Trophoblast cell (in vitro differentiated cells and primary cell): ENCODE data around the gene SAT1.

Experiments used
- DNase-seq, 2 donors: peaks; one replicate each; pipeline ENCODE4 v3.0.0-alpha.2; 2016
- H2AFZ ChIP-seq: 2 replicates; pipeline ENCODE4 v1.6.1; 2013; ENCODE audit warnings: low read length, moderate library complexity, mild to moderate bottlenecking; ENCODE audit not compliant: insufficient read depth, poor library complexity
- H2AK5ac ChIP-seq: 2 replicates; pipeline ENCODE4 v1.6.1; 2013; ENCODE audit warnings: mild to moderate bottlenecking, low read length
- H2BK120ac ChIP-seq: 2 replicates; pipeline ENCODE4 v1.6.1; 2013; ENCODE audit warnings: low read length, mild to moderate bottlenecking, moderate library complexity; ENCODE audit not compliant: insufficient read depth, poor library complexity
- H2BK12ac ChIP-seq: 2 replicates; pipeline ENCODE4 v1.6.1; 2013; ENCODE audit warnings: mild to moderate bottlenecking, low read length, moderate library complexity
- H2BK5ac ChIP-seq: 2 replicates; pipeline ENCODE4 v1.6.1; 2013; ENCODE audit warnings: low read length, low read depth, moderate library complexity, mild to moderate bottlenecking; ENCODE audit not compliant: poor library complexity
- H3K14ac ChIP-seq: 2 replicates; pipeline ENCODE4 v1.6.1; 2013; ENCODE audit warnings: mild to moderate bottlenecking, low read length
- H3K18ac ChIP-seq: 2 replicates; pipeline ENCODE4 v1.6.1; 2013; ENCODE audit warnings: mild to moderate bottlenecking, low read length
- H3K23ac ChIP-seq: 2 replicates; pipeline ENCODE4 v1.6.1; 2013; ENCODE audit warnings: low read length
- H3K27ac ChIP-seq: 2 replicates; pipeline ENCODE4 v1.5.1; 2013; ENCODE audit warnings: low read depth, mild to moderate bottlenecking, inconsistent platforms, low read length, moderate library complexity
- H3K27me3 ChIP-seq: 2 replicates; pipeline ENCODE4 v1.6.1; 2013; ENCODE audit warnings: inconsistent platforms, mild to moderate bottlenecking, low read length, moderate library complexity; ENCODE audit not compliant: insufficient read depth
- H3K36me3 ChIP-seq, 2 experiments: 1 replicate in 1 of 2; 2 replicates in 1 of 2; pipeline ENCODE4 v1.6.1; 2013; ENCODE audit warnings: low read length in 2 of 2, mild to moderate bottlenecking in 2 of 2, moderate library complexity in 1 of 2; ENCODE audit not compliant: insufficient read depth in 2 of 2, control insufficient read depth in 1 of 2
- H3K4ac ChIP-seq: 2 replicates; pipeline ENCODE4 v1.6.1; 2013; ENCODE audit warnings: low read depth, mild to moderate bottlenecking, low read length, moderate library complexity
- H3K4me1 ChIP-seq, 2 experiments: 1 replicate in 1 of 2; 2 replicates in 1 of 2; pipeline ENCODE4 v1.6.1; 2013; ENCODE audit warnings: low read length in 2 of 2, mild to moderate bottlenecking in 2 of 2, moderate library complexity in 1 of 2; ENCODE audit not compliant: insufficient read depth in 2 of 2, control insufficient read depth in 1 of 2
- H3K4me2 ChIP-seq: 2 replicates; pipeline ENCODE4 v1.6.1; 2013; ENCODE audit warnings: inconsistent platforms, mild to moderate bottlenecking, low read length, moderate library complexity
- H3K4me3 ChIP-seq: 2 replicates; pipeline ENCODE4 v1.5.1; 2013; ENCODE audit warnings: mild to moderate bottlenecking, low read depth, low read length, inconsistent platforms
- H3K79me1 ChIP-seq: one replicate; pipeline ENCODE4 v1.6.1; 2013; ENCODE audit warnings: low read length
- H3K79me2 ChIP-seq: 2 replicates; pipeline ENCODE4 v1.6.1; 2013; ENCODE audit warnings: low read length, mild to moderate bottlenecking; ENCODE audit not compliant: control insufficient read depth, insufficient read depth, poor library complexity
- H3K9ac ChIP-seq: 2 replicates; pipeline ENCODE4 v1.6.1; 2013; ENCODE audit warnings: mild to moderate bottlenecking, low read length
- H3K9me3 ChIP-seq: 2 replicates; pipeline ENCODE4 v1.6.1; 2013; ENCODE audit warnings: low read depth, mild to moderate bottlenecking, control low read depth, inconsistent platforms, low read length; ENCODE audit not compliant: insufficient read depth
- H4K12ac ChIP-seq: 2 replicates; pipeline ENCODE4 v1.6.1; 2013; ENCODE audit warnings: low read depth, mild to moderate bottlenecking, low read length, moderate library complexity
- H4K8ac ChIP-seq: 2 replicates; pipeline ENCODE4 v1.6.1; 2013; ENCODE audit warnings: low read depth, mild to moderate bottlenecking, low read length, moderate library complexity
- H4K91ac ChIP-seq: one replicate; pipeline ENCODE4 v1.6.1; 2013; ENCODE audit warnings: low read depth, mild to moderate bottlenecking, low read length, moderate library complexity
- WGBS: extraction: QIAGEN DNeasy Blood & Tissue Kit; methylation state at CpG from one replicate; pipeline ENCODE4 v1.1.7; 2013; ENCODE audit warnings: missing lambda C conversion rate; ENCODE audit not compliant: insufficient read length, insufficient coverage; ENCODE audit errors: extremely low coverage; 5-methylcytosine and 5-hydroxymethylcytosine counted together

SAT1 gene

DNA sequence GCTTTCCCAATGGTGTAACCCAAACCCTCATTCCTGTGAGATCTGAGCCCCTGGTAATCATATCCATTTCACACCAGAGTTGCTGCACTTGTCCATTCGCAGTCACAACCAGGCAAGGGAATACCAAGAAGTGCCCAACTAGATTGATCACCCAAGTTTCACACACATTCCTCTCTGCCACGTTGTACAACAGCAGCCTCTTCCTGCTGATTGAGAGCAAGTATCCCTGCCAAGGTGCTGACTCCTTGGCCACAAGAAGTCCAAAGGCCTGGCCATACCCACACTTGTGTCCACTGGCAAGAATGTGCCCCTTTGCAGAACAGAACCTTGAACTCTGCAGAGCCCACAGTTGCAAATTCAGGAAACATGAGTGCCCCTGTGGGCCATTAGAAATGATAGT, 33.4 kb upstream of the SAT1 start:
- Histone ChIP-seq H3K4me1 (no peaks in the 10 kb centered on the region), H3K4me3 (no peak overlapping the region)

DNA sequence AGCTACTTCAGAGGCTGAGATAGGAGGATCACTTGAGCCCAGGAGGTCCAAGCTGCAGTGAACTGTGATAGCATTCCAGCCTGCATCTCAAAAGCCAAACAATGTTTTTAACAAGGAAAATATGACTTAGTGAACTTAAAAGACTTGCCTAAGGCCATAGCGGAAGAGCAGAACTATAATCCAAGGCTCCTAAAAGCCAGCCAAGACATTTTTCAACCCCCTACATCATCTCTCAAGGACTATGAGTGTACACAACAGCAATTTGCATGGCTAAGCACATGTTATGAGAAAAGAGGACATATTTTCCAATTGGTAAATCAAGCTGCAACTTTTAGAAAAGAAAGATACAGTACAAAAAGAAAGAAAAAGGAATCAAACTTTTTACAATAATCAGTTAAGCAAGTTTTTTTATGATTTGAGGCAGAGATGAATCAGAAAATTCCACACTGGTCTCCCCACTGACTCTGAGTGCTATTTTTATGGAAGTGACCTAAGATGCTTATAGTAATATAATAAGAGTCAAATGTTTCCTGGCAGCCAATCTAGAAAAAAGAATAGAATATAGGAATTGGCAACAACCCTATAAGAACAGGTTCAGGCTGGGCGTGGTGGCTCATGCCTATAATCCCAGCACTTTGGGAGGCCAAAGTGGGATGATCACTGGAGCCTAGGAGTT, 30.1 kb upstream of the SAT1 start:
- Histone ChIP-seq H3K4me3 (no peak overlapping the region), H3K79me2 (no peaks in the 10 kb centered on the region), H3K4ac (no peak overlapping the region), H3K9me3 (no peaks in the 10 kb centered on the region), H3K18ac (no peak overlapping the region), H2AFZ (no peak overlapping the region), H2BK12ac (no peak overlapping the region), H3K14ac (no peak overlapping the region), H4K12ac (no peak overlapping the region), H3K9ac (no peak overlapping the region), H2BK5ac (no peak overlapping the region), H3K27me3 (no peaks in the 10 kb centered on the region), H3K36me3 (no peaks in the 10 kb centered on the region), H3K4me2 (no peak overlapping the region), H3K79me1 (no peaks in the 10 kb centered on the region), H3K23ac (no peak overlapping the region), H4K8ac (no peak overlapping the region), H4K91ac (no peak overlapping the region), H3K4me1 (no peaks in the 10 kb centered on the region), H3K27ac (no peak overlapping the region), H2BK120ac (no peak overlapping the region), H2AK5ac (no peak overlapping the region)
- WGBS = no CpG with 5 or more reads among the region's 2 CpGs
- peak in 1 of 2 donors; percentile 38 for DNase-seq

More for the DNA sequence above, 33.4 kb upstream of the SAT1 start:
- Histone ChIP-seq H3K27ac (no peak overlapping the region), H2BK12ac (no peak overlapping the region), H2AFZ (no peak overlapping the region), H2BK120ac (no peak overlapping the region), H3K14ac (no peak overlapping the region), H4K91ac (no peak overlapping the region), H3K4ac (no peak overlapping the region), H3K27me3 (no peaks in the 10 kb centered on the region), H3K18ac (no peak overlapping the region), H3K23ac (no peak overlapping the region), H2AK5ac (no peak overlapping the region), H4K12ac (no peak overlapping the region), H3K79me2 (no peaks in the 10 kb centered on the region), H2BK5ac (no peak overlapping the region), H3K36me3 (no peaks in the 10 kb centered on the region), H3K9me3 (no peaks in the 10 kb centered on the region), H3K4me2 (no peak overlapping the region), H4K8ac (no peak overlapping the region), H3K9ac (no peak overlapping the region), H3K79me1 (no peaks in the 10 kb centered on the region)
- no CpG with 5 or more reads among the region's 2 CpGs for WGBS
- DNase-seq = no peak

DNA sequence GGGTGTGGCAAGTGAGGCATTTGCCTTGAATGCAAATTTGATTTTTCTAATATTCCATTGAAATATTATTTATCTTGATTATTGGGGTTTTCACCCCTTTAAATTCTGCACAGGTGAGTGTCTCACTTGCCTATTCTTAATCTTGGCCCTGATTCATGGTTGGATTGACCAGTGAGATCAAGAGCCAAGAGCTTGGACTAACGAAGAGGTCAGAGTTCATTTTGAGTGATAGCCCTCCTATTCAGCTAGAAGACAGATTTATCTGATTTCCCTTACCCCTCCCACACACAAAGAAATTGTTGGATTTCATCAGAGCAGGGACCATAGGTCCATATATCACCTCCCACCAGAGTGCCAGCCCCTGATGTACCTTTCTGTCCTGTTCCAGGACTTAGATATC, 28.3 kb upstream of the SAT1 start:
- H3K14ac ChIP-seq = no peak overlapping the region
- H2AFZ ChIP-seq = no peak overlapping the region
- H3K27me3 ChIP-seq = no peaks in the 10 kb centered on the region
- H3K4me3 ChIP-seq = no peak overlapping the region
- no peak overlapping the region for H3K27ac ChIP-seq
- no peak overlapping the region for H3K18ac ChIP-seq
- H3K23ac ChIP-seq = no peak overlapping the region
- H4K12ac ChIP-seq = no peak overlapping the region
- WGBS = no CpG with 5 or more reads among the region's 1 CpG
- no peak overlapping the region for H4K8ac ChIP-seq
- no peak overlapping the region for H2BK12ac ChIP-seq
- no peak overlapping the region for H3K4me2 ChIP-seq
- no peak overlapping the region for H2BK120ac ChIP-seq
- H2AK5ac ChIP-seq = no peak overlapping the region
- DNase-seq = no peak
- no peaks in the 10 kb centered on the region for H3K79me1 ChIP-seq
- no peaks in the 10 kb centered on the region for H3K79me2 ChIP-seq
- H3K36me3 ChIP-seq = no peaks in the 10 kb centered on the region
- H3K9ac ChIP-seq = no peak overlapping the region
- no peak overlapping the region for H3K4ac ChIP-seq
- H3K4me1 ChIP-seq = no peaks in the 10 kb centered on the region
- no peaks in the 10 kb centered on the region for H3K9me3 ChIP-seq
- no peak overlapping the region for H2BK5ac ChIP-seq
- H4K91ac ChIP-seq = no peak overlapping the region

DNA sequence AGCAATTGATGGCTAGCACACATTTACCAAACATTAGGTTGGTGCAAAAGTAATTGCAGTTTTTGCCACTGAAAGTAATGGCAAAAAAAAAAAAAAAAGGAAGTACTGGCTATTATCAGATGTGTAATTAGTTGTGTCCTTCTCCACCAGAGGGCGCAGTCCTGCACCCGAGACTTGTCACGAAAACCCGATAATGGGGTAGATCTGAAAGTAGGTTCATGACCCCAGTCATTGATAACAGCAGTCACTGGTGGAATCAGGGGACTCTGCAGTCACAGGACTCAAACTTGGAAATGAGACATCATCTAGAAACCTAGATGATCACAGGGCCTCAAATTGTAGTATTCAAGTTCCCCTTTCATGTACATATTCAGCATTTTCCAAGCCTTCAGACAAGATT, 26.8 kb upstream of the SAT1 start:
- H2BK5ac ChIP-seq = no peak overlapping the region
- WGBS = no CpG with 5 or more reads among the region's 4 CpGs
- no peak overlapping the region for H4K91ac ChIP-seq
- H2BK120ac ChIP-seq = no peak overlapping the region
- H3K9me3 ChIP-seq = no peaks in the 10 kb centered on the region
- no peak overlapping the region for H3K4me3 ChIP-seq
- H3K4me1 ChIP-seq = no peaks in the 10 kb centered on the region
- H3K9ac ChIP-seq = no peak overlapping the region
- no peak overlapping the region for H2AK5ac ChIP-seq
- H3K79me1 ChIP-seq = no peaks in the 10 kb centered on the region
- no peak overlapping the region for H2AFZ ChIP-seq
- no peak overlapping the region for H3K4ac ChIP-seq
- no peaks in the 10 kb centered on the region for H3K27me3 ChIP-seq
- H3K23ac ChIP-seq = no peak overlapping the region
- H3K36me3 ChIP-seq = no peaks in the 10 kb centered on the region
- no peak overlapping the region for H3K14ac ChIP-seq
- no peak overlapping the region for H2BK12ac ChIP-seq
- H4K12ac ChIP-seq = no peak overlapping the region
- H3K18ac ChIP-seq = no peak overlapping the region
- no peak overlapping the region for H4K8ac ChIP-seq
- peak; percentile 36 to 79 for DNase-seq
- H3K4me2 ChIP-seq = no peak overlapping the region
- H3K27ac ChIP-seq = no peak overlapping the region
- H3K79me2 ChIP-seq = no peaks in the 10 kb centered on the region
